ENCODE measurements around the gene SV2C. TPM values are rescaled to one million over a fixed set of nuclear protein-coding genes. Genes with fewer than 3 reads are reported as not detected.

SV2C gene
- total and polyA plus RNA-seq, 2 of the 13 experiments (the other 11 are each of a cell fraction or from before 2014, with no cell fraction given), result not detected

DNA sequence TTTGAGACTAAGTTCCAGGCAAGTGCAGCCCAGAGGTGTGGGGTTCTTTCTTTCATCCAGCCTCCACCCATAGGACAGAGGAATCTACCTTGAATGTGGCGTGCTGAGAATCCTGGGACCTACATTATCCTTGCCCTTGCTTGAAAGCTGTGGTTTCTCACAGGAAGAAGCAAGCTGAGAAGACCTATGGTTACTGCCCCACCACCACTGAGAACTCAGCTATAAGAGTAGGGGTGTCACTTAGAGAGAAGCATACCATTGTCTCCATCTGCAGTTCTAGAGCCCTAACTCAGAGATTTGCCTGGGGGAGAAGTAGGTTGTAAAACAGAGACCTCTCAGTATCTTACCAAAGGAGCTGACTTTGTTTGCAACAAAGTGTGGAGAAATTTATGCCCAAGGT is 72.4 kb downstream of the SV2C start:
- no peak for ATAC-seq
- ChIA-PET CTCF (ENCODE audit: low intra/inter-chr PET ratio, low total read pairs) (no interaction called here), POLR2A (no interaction called here)
- DNase-seq (ENCODE audit: low spot score), result no peak
- H3K4me2 ChIP-seq (ENCODE audit: low read depth, low read length), result no peak overlapping the region
- H3K4me3 ChIP-seq (replicated peaks in 1 of 3; ENCODE audit: insufficient read depth in 1 of 3, low read depth in 2 of 3, low read length in 3 of 3), result no peak overlapping the region
- H3K9ac ChIP-seq (ENCODE audit: insufficient read depth, low read depth, low read length), result no peak overlapping the region
- H3K79me2 ChIP-seq (ENCODE audit: insufficient read depth, low read length), result no peaks in the 10 kb centered on the region
- TF ChIP-seq SNAPC2 (CRISPR knock-in tag; IDR thresholded peaks at IDR 0.05) (no peak), NFKB2 (CRISPR knock-in tag; IDR thresholded peaks at IDR 0.05; ENCODE audit: borderline replicate concordance) (no peak), KLF13 (CRISPR knock-in tag; IDR thresholded peaks at IDR 0.05) (no peak)
- H3K4me1 ChIP-seq (ENCODE audit: insufficient read depth, low read length), result no peaks in the 10 kb centered on the region
- in situ Hi-C loops (cut with HindIII; ENCODE audit: extremely low pct_ligation_motif_present, low pct_unique_long_range_greater_than_20kb), result no loop called here
- WGBS (ENCODE audit: low lambda C conversion rate), result 0% methylated on average over 1 of the region's 1 CpG
- intact Hi-C loops (cut with micrococcal nuclease; ENCODE audit: unreplicated experiment), result no loop called here
- no peaks in the 10 kb centered on the region for H3K36me3 ChIP-seq (replicated peaks in 1 of 2; ENCODE audit: control insufficient read depth in 1 of 2, insufficient read depth in 2 of 2, low read length in 2 of 2)
- BruUV-seq (replicated peaks), result no TSS peak
- no peak overlapping the region for H3K27ac ChIP-seq (ENCODE audit: extremely low read length, insufficient read depth, low read length)
- H4K20me1 ChIP-seq (ENCODE audit: insufficient read depth, low read length), result no peaks in the 10 kb centered on the region
- no peaks in the 10 kb centered on the region for H3K27me3 ChIP-seq (ENCODE audit: control insufficient read depth in 1 of 2, insufficient read depth in 2 of 2, low read length in 2 of 2)
- H3K9me3 ChIP-seq (ENCODE audit: low read length), result no peaks in the 10 kb centered on the region
- FAIRE-seq, result no peak
- H2AFZ ChIP-seq (ENCODE audit: low read length), result no peak overlapping the region

GRCh38 chr5:76162335-76162734 is 79.2 kb downstream of the SV2C start:
- Histone ChIP-seq H3K4me2 (ENCODE audit: low read depth, low read length) (no peak overlapping the region), H3K9me3 (ENCODE audit: low read length) (no peaks in the 10 kb centered on the region), H3K36me3 (replicated peaks in 1 of 2; ENCODE audit: control insufficient read depth in 1 of 2, insufficient read depth in 2 of 2, low read length in 2 of 2) (no peaks in the 10 kb centered on the region), H3K27ac (ENCODE audit: extremely low read length, insufficient read depth, low read length) (no peak overlapping the region), H3K4me3 (replicated peaks in 1 of 3; ENCODE audit: insufficient read depth in 1 of 3, low read depth in 2 of 3, low read length in 3 of 3) (no peak overlapping the region), H3K9ac (ENCODE audit: insufficient read depth, low read depth, low read length) (no peak overlapping the region), H2AFZ (ENCODE audit: low read length) (no peak overlapping the region), H3K79me2 (ENCODE audit: insufficient read depth, low read length) (no peaks in the 10 kb centered on the region), H3K4me1 (ENCODE audit: insufficient read depth, low read length) (no peaks in the 10 kb centered on the region), H4K20me1 (ENCODE audit: insufficient read depth, low read length) (no peaks in the 10 kb centered on the region), H3K27me3 (ENCODE audit: control insufficient read depth in 1 of 2, insufficient read depth in 2 of 2, low read length in 2 of 2) (0 out of 5 replicates have a peak, but pooled peaks cover 0 to 2% of the 10 kb centered on the region in 2 experiments)
- no peak for DNase-seq (ENCODE audit: low spot score)
- TF ChIP-seq ESRRA (CRISPR knock-in tag; IDR thresholded peaks at IDR 0.05; ENCODE audit: low read depth), result no peak
- no peak for TF ChIP-seq ZNF383 (CRISPR knock-in tag; IDR thresholded peaks at IDR 0.05; ENCODE audit: borderline replicate concordance)
- no peak for TF ChIP-seq SMC3 (IDR thresholded peaks at IDR 0.05; ENCODE audit: low read length)
- no peak for TF ChIP-seq ELF4 (CRISPR knock-in tag; IDR thresholded peaks at IDR 0.05; ENCODE audit: borderline replicate concordance)
- TF ChIP-seq POLR2A (IDR thresholded peaks at IDR 0.05; ENCODE audit: insufficient read depth in 1 of 2, low read depth in 2 of 2, low read length in 2 of 2), result no peak
- CTCF ChIA-PET (ENCODE audit: low intra/inter-chr PET ratio, low total read pairs), result no interaction called here
- FAIRE-seq, result no peak
- in situ Hi-C loops (cut with HindIII; ENCODE audit: extremely low pct_ligation_motif_present, low pct_unique_long_range_greater_than_20kb), result no loop called here
- intact Hi-C loops (cut with micrococcal nuclease; ENCODE audit: unreplicated experiment), result no loop called here
- BruUV-seq (replicated peaks), result no TSS peak
- POLR2A ChIA-PET, result no interaction called here
- WGBS (ENCODE audit: low lambda C conversion rate), result 0% methylated on average over 4 of the region's 4 CpGs
- ATAC-seq, result no peak
